ENCODE data around the gene MACO1. TPM values are rescaled to one million over a fixed set of nuclear protein-coding genes. Genes with fewer than 3 reads are reported as not detected.

Gene MACO1
- total and polyA plus RNA-seq, 3 experiments from 2014 or later, result 7.5 to 15.6 (median 14.7) TPM

GRCh38 chr1:25527946-25528595, 97.4 kb downstream of the MACO1 start:
- ChIA-PET POLR2A (no interaction called here), CTCF (interaction anchor here (2.7 kb wide), 1 partner anchor 45 kb away, joined by 8 read pairs; no protein-coding TSS in a partner anchor)
- Mint-ChIP-seq H3K4me1 (peaks cover 0 to 5% (median 3%) of the 10 kb centered on the region in 3 donors), H3K27ac (no peak overlapping the region), H3K36me3 (no peaks in the 10 kb centered on the region), H3K9me3 (peaks cover 0 to 4% (median 0%) of the 10 kb centered on the region in 5 donors), H3K27me3 (peaks cover 0 to 4% of the 10 kb centered on the region in 2 donors), H3K4me3 (no peak overlapping the region)
- H3K9me3 ChIP-seq (ENCODE audit: low read length), result no peaks in the 10 kb centered on the region
- H3K4me3 ChIP-seq (ENCODE audit: low read length), result no peak overlapping the region
- no peaks in the 10 kb centered on the region for H3K36me3 ChIP-seq (ENCODE audit: insufficient read depth, low read length)
- no peaks in the 10 kb centered on the region for H3K27me3 ChIP-seq (ENCODE audit: insufficient read depth, low read length, poor library complexity, severe bottlenecking)
- no peak for DNase-seq
- no peaks in the 10 kb centered on the region for H3K4me1 ChIP-seq (ENCODE audit: insufficient read depth, low read length)
- no peak overlapping the region for H3K27ac ChIP-seq (ENCODE audit: low read depth, low read length)

- Mint-ChIP-seq H3K36me3 (no peaks in the 10 kb centered on the region), H3K9me3 (peaks cover 0 to 4% (median 0%) of the 10 kb centered on the region in 5 donors), H3K4me3 (no peak overlapping the region), H3K27ac (no peak overlapping the region), H3K27me3 (peaks cover 0 to 1% of the 10 kb centered on the region in 2 donors), H3K4me1 (peaks cover 0 to 5% (median 3%) of the 10 kb centered on the region in 3 donors)
- Histone ChIP-seq H3K36me3 (ENCODE audit: insufficient read depth, low read length) (no peaks in the 10 kb centered on the region), H3K4me3 (ENCODE audit: low read length) (no peak overlapping the region), H3K9me3 (ENCODE audit: low read length) (no peaks in the 10 kb centered on the region), H3K27ac (ENCODE audit: low read depth, low read length) (no peak overlapping the region), H3K27me3 (ENCODE audit: insufficient read depth, low read length, poor library complexity, severe bottlenecking) (no peaks in the 10 kb centered on the region), H3K4me1 (ENCODE audit: insufficient read depth, low read length) (no peaks in the 10 kb centered on the region)
- ChIA-PET POLR2A (no interaction called here), CTCF (no interaction called here)
- DNase-seq, result no peak
Measured at GRCh38 chr1:25528881-25529517, 98.3 kb downstream of the MACO1 start.

GRCh38 chr1:25529518-25530185, 99.0 kb downstream of the MACO1 start:
- ChIA-PET POLR2A (no interaction called here), CTCF (no interaction called here)
- peak overlapping the region in 1 of 7 donors; percentile 54 for H3K4me3 Mint-ChIP-seq
- H3K27ac Mint-ChIP-seq, result no peak overlapping the region
- Histone ChIP-seq H3K4me3 (ENCODE audit: low read length) (no peak overlapping the region), H3K36me3 (ENCODE audit: insufficient read depth, low read length) (no peaks in the 10 kb centered on the region), H3K27ac (ENCODE audit: low read depth, low read length) (no peak overlapping the region), H3K4me1 (ENCODE audit: insufficient read depth, low read length) (no peaks in the 10 kb centered on the region), H3K9me3 (ENCODE audit: low read length) (no peaks in the 10 kb centered on the region), H3K27me3 (ENCODE audit: insufficient read depth, low read length, poor library complexity, severe bottlenecking) (no peaks in the 10 kb centered on the region)
- peaks cover 0 to 5% (median 3%) of the 10 kb centered on the region in 3 donors for H3K4me1 Mint-ChIP-seq
- peaks cover 0 to 4% (median 0%) of the 10 kb centered on the region in 5 donors for H3K9me3 Mint-ChIP-seq
- DNase-seq, result no peak
- no peaks in the 10 kb centered on the region for H3K36me3 Mint-ChIP-seq
- H3K27me3 Mint-ChIP-seq, result peaks cover 0 to 1% of the 10 kb centered on the region in 2 donors

- H3K27me3 Mint-ChIP-seq, result peaks cover 0 to 1% of the 10 kb centered on the region in 2 donors
- CTCF ChIA-PET, result no interaction called here
- Histone ChIP-seq H3K9me3 (ENCODE audit: low read length) (no peaks in the 10 kb centered on the region), H3K36me3 (ENCODE audit: insufficient read depth, low read length) (no peaks in the 10 kb centered on the region), H3K4me3 (ENCODE audit: low read length) (no peak overlapping the region), H3K27ac (ENCODE audit: low read depth, low read length) (no peak overlapping the region), H3K27me3 (ENCODE audit: insufficient read depth, low read length, poor library complexity, severe bottlenecking) (no peaks in the 10 kb centered on the region), H3K4me1 (ENCODE audit: insufficient read depth, low read length) (no peaks in the 10 kb centered on the region)
- POLR2A ChIA-PET, result no interaction called here
- H3K27ac Mint-ChIP-seq, result no peak overlapping the region
- peak overlapping the region in 1 of 7 donors; percentile 54 for H3K4me3 Mint-ChIP-seq
- H3K9me3 Mint-ChIP-seq, result peaks cover 0 to 2% (median 0%) of the 10 kb centered on the region in 5 donors
- peaks cover 0 to 2% (median 2%) of the 10 kb centered on the region in 3 donors for H3K4me1 Mint-ChIP-seq
- no peak for DNase-seq
- no peaks in the 10 kb centered on the region for H3K36me3 Mint-ChIP-seq
Measured at GRCh38 chr1:25530186-25531081, 99.7 kb downstream of the MACO1 start.

- ChIA-PET POLR2A (no interaction called here), CTCF (no interaction called here)
- H3K27me3 Mint-ChIP-seq, result peaks cover 0 to 1% of the 10 kb centered on the region in 2 donors
Measured at GRCh38 chr1:25531082-25531461, 100.4 kb downstream of the MACO1 start.

GRCh38 chr1:25532970-25533369, 102.3 kb downstream of the MACO1 start:
- peaks cover 0 to 2% (median 0%) of the 10 kb centered on the region in 5 donors for H3K9me3 Mint-ChIP-seq
- no peaks in the 10 kb centered on the region for H3K4me1 Mint-ChIP-seq
- H3K27me3 Mint-ChIP-seq, result no peaks in the 10 kb centered on the region
- Histone ChIP-seq H3K27me3 (ENCODE audit: insufficient read depth, low read length, poor library complexity, severe bottlenecking) (no peaks in the 10 kb centered on the region), H3K36me3 (ENCODE audit: insufficient read depth, low read length) (no peaks in the 10 kb centered on the region), H3K4me1 (ENCODE audit: insufficient read depth, low read length) (no peaks in the 10 kb centered on the region), H3K27ac (ENCODE audit: low read depth, low read length) (no peak overlapping the region), H3K9me3 (ENCODE audit: low read length) (no peaks in the 10 kb centered on the region), H3K4me3 (ENCODE audit: low read length) (no peak overlapping the region)
- no peak for DNase-seq
- no peaks in the 10 kb centered on the region for H3K36me3 Mint-ChIP-seq
- POLR2A ChIA-PET, result no interaction called here
- CTCF ChIA-PET, result interaction anchor here (2.0 kb wide), 1 partner anchor 12 kb away, joined by 4 read pairs; no protein-coding TSS in a partner anchor
- H3K4me3 Mint-ChIP-seq, result no peak overlapping the region
- no peak overlapping the region for H3K27ac Mint-ChIP-seq

More at GRCh38 chr1:25531082-25531461, 100.4 kb downstream of the MACO1 start:
- Mint-ChIP-seq H3K36me3 (no peaks in the 10 kb centered on the region), H3K4me1 (no peaks in the 10 kb centered on the region), H3K9me3 (peaks cover 0 to 2% (median 0%) of the 10 kb centered on the region in 5 donors), H3K4me3 (no peak overlapping the region), H3K27ac (no peak overlapping the region)
- Histone ChIP-seq H3K4me3 (ENCODE audit: low read length) (no peak overlapping the region), H3K36me3 (ENCODE audit: insufficient read depth, low read length) (no peaks in the 10 kb centered on the region), H3K9me3 (ENCODE audit: low read length) (no peaks in the 10 kb centered on the region), H3K27me3 (ENCODE audit: insufficient read depth, low read length, poor library complexity, severe bottlenecking) (no peaks in the 10 kb centered on the region), H3K4me1 (ENCODE audit: insufficient read depth, low read length) (no peaks in the 10 kb centered on the region), H3K27ac (ENCODE audit: low read depth, low read length) (no peak overlapping the region)
- no peak for DNase-seq

GRCh38 chr1:25533775-25534409, 103.2 kb downstream of the MACO1 start:
- H3K4me3 ChIP-seq (ENCODE audit: low read length), result no peak overlapping the region
- CTCF ChIA-PET, result interaction anchor here (2.0 kb wide), 1 partner anchor 13 kb away, joined by 4 read pairs; no protein-coding TSS in a partner anchor
- H3K36me3 Mint-ChIP-seq, result no peaks in the 10 kb centered on the region
- no peaks in the 10 kb centered on the region for H3K4me1 ChIP-seq (ENCODE audit: insufficient read depth, low read length)
- DNase-seq, result no peak
- POLR2A ChIA-PET, result no interaction called here
- no peaks in the 10 kb centered on the region for H3K36me3 ChIP-seq (ENCODE audit: insufficient read depth, low read length)
- no peaks in the 10 kb centered on the region for H3K27me3 ChIP-seq (ENCODE audit: insufficient read depth, low read length, poor library complexity, severe bottlenecking)
- no peak overlapping the region for H3K27ac ChIP-seq (ENCODE audit: low read depth, low read length)
- no peaks in the 10 kb centered on the region for H3K9me3 ChIP-seq (ENCODE audit: low read length)
- no peaks in the 10 kb centered on the region for H3K4me1 Mint-ChIP-seq
- peaks cover 0 to 2% (median 0%) of the 10 kb centered on the region in 5 donors for H3K9me3 Mint-ChIP-seq
- H3K27me3 Mint-ChIP-seq, result no peaks in the 10 kb centered on the region
- H3K27ac Mint-ChIP-seq, result no peak overlapping the region
- H3K4me3 Mint-ChIP-seq, result no peak overlapping the region
